NCI-H69 (cell line): ENCODE data around the gene BRSK2.
A peak's percentile ranks its signal among the peaks of the same experiment; 100 is the strongest.

Experiments
- DNase-seq: peaks from one replicate; lab custom pipeline; 2025; lab: John Stamatoyannopoulos, UW

Gene BRSK2

DNA sequence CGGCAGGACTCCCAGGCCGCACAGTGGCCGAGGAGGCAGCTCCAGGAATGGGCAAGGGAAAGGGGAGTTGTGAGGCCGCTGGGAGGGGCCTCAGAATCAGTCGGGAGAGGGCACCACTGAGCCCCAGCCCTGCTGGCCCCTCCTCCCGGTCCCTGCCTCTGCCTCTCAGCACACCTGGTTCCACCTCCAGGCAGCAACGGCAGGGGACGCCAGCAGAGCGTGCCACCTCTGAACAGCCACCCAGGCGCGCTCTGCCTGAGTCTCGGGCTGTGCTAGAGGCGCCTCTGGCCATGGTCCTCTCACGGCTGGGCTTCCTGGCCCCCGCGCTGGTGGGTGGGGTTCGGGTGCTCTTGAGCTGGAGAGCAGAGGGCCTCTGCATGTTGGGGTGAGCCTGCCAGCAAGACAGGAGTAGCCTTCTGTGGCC is 63.9 kb downstream of the BRSK2 start:
- DNase-seq: peak; percentile 67

DNA sequence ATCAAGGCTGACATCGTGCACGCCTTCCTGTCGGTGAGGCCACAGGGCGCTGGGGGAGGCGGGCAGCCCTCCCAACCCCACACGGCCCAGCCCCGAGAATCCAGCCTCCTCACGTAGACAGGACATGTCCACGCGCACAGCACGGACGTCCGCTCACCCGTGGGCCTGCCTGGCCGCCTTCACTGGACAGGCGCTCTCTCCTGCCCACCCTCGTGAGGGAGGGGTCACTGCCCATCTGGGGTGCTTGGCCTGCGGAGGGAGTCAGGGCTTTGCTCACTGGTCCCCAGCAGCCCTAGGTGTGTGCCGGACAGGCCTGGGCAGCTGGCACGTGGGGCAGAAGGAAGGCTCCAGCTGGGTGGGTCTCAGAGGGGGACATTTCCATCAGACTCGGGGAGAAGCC is 64.8 kb downstream of the BRSK2 start:
- no peak for DNase-seq

GRCh38 chr11:1455032-1455762 is 65.5 kb downstream of the BRSK2 start:
- no peak for DNase-seq

GRCh38 chr11:1455763-1456060 is 66.0 kb downstream of the BRSK2 start:
- DNase-seq: no peak

DNA sequence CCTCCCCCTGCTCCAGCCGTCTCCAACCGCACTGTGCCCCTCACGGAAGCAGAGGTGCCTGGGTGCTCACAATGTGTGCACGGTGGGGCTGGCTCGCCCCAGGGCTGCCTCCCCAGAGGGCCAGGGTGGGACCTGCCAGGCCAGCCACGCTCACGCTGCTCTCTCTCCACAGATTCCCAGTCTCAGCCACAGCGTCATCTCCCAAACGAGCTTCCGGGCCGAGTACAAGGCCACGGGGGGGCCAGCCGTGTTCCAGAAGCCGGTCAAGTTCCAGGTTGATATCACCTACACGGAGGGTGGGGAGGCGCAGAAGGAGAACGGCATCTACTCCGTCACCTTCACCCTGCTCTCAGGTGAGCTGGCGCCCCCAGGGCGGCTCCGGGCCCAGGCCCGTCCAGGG is 66.4 kb downstream of the BRSK2 start:
- DNase-seq: no peak

DNA sequence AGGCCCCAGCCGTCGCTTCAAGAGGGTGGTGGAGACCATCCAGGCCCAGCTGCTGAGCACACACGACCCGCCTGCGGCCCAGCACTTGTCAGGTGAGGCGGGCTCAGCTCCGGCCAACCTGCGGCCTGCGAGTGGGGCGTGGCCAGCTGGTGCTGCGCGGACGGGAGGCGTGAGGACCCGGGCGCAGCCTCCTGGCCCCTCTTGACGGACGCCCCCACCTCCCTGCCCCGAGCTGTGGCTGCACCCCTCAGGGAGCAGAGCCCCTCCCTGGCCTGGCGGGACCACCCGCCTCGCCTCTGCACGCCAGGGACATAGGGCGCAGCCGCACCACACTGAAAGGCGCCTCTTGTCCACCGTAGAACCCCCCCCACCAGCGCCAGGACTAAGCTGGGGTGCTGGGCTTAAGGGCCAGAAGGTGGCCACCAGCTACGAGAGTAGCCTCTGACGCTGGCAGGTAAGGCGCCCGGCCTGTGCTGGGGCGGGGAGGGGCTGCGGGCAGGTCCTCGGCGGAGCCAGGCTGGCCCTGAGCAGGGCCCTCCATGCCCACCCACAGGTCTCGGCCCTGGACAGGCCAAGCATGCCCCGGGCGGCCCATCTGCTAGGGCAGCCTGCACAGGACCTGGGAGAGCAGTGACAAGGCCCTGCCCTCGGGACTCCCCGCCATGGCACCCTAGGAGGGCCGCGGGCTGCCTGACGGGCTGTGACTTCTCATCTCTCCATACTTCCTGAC is 67.0 kb downstream of the BRSK2 start:
- no peak for DNase-seq

- DNase-seq: no peak
Measured at GRCh38 chr11:1457326-1457680, 67.6 kb downstream of the BRSK2 start.

DNA sequence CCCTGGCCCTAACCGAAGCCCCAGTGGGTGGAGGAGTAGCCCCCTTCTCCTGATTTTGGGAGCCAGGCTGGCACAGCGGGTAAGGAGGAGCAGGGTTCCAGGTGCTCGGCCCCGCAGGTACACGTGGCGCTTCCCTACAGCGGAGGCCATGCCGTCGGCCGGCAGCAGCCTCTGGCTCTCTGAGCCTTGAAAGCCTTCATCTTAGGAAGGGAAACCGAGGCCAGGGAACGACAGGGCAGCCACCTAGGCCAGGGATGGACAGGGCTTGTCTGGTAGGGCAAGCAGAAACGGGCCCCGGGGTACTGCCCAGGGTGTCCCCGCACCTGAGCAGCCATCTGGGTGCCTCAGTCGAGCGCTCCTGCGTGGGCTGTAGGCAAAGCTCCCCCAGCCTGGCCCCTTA is 68.1 kb downstream of the BRSK2 start:
- DNase-seq: no peak

- peak; percentile 45 for DNase-seq
Measured at GRCh38 chr11:1458340-1459218, 68.8 kb downstream of the BRSK2 start.

- no peak for DNase-seq
Measured at GRCh38 chr11:1459219-1459575, 69.5 kb downstream of the BRSK2 start.

DNA sequence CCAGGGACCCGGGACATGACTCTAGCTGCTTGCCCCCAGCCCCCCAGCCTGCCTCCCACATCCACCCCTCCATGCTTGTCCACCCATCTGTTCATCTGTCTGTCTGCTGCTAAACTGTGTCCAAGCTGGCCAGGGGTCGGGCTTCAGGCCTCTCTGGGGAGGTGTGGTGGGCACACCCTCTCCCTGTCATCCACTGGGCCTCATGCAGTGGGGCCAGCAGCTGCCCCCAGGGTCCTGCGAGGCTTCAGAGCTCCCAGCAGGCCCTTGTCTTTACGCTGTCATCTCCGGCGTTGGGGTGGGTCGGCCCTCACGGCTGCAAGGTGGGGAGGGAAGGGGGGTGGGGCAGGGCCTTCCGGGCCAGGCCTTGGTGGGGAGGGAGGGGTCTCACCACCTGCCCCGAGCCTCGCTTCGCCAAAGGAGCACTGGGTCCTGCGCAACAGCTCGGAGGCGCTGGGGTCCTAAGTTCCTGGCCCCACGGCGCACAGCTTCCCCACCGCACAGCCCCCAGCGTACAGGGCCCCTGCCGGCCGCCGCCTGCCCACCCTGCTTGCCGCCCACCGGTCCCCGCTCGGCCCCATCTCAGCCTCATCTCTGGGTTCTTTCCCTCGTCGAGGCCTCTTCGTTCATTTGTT is 70.1 kb downstream of the BRSK2 start:
- no peak for DNase-seq

DNA sequence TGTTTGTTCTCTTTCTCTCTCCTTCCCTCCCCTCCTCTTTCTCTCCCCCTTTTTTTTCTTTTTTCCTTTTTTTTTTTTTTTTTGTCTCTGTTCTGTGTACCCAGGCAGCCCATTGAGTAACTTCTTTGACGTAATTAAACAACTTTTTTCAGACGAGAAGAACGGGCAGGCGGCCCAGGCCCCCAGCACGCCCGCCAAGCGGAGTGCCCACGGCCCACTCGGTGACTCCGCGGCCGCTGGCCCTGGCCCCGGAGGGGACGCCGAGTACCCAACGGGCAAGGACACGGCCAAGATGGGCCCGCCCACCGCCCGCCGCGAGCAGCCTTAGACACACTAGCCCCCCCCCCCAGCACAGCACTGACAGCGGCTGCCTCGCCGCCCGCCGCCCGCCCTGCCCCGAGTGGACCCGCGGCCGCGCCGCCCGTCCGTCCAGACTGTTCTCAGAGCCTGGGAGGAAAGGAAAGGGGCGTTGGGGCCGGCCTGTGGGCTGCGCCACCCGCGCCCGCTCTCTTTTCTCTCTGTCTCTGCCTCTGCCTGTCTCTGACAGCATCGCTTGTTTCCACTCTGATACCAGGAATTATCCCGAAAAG is 70.8 kb downstream of the BRSK2 start:
- no peak for DNase-seq

DNA sequence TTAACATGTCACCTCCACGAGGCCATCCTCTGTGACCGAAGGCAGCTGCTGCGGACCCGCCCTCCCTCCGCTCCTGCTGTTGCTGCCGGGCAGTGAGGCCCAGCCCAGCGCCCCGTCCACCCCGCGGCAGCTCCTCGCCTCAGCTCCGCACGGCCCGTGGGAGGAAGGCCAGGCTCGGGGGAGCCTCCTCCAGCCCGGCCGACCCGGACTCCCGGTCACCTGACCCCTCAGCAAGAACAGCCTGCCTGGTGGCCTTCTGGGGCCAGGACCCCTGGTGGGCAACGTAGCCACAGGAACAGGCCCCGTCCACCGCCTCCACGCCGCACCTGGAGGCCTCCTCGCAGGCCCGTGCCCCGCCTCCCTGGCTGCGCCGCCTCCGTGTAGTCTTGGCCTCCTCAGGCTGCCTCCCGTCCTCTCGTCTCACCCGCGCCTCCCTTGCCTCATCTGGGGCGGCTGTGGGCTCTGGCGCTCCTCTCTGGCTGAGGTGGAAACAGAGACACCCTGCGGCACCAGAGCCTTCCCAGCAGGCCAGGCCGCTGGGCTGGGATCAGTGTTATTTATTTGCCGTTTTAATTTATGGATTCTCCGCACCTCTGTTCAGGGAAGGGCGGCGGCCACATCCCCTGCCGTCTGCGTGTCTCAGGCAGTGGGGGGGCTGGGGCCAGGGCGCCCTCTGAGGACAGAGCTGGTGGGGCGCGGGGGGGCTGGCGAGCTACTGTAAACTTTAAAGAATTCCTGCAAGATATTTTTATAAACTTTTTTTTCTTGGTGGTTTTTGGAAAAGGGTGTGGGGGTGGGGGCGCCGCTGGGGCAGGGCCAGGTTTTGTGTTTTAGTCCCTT is 71.5 kb downstream of the BRSK2 start:
- no peak for DNase-seq

- no peak for DNase-seq
Measured at GRCh38 chr11:1461826-1462697, 72.3 kb downstream of the BRSK2 start.

DNA sequence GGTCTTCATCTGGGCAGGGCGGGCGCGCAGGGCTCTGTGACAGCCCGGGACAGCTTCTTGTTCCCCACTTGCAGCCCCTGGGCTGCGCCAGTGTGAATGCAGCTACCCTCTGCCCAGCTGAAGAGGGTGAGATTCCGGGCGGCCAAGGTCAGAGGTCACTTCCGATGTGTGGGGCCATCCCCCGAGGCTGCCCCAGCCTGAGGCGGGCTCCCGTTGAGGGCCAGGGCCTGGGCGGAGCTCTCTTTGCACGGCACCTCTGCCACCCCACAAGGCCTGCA is 72.9 kb downstream of the BRSK2 start:
- no peak for DNase-seq

GRCh38 chr11:1463056-1463455 is 73.3 kb downstream of the BRSK2 start:
- no peak for DNase-seq

DNA sequence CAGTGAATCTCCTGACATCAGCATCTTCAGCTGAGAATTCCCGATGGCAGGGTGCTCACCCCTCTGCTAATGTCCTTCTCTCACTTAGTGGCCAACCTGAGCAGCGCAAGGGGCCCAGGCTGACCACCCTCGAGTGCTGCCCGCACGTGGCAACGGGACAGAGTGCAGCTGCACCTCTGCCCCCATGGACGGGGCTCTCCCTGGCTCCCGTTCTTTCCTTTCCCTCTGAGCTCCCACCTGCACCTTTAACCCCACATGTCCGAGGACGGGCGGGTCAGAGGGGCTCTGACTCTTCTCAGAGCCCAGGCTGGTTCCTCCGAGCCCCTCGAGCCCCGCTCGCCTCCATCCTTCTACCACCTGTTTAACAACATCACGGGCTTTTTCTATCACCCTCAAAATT is 77.0 kb downstream of the BRSK2 start:
- no peak for DNase-seq

DNA sequence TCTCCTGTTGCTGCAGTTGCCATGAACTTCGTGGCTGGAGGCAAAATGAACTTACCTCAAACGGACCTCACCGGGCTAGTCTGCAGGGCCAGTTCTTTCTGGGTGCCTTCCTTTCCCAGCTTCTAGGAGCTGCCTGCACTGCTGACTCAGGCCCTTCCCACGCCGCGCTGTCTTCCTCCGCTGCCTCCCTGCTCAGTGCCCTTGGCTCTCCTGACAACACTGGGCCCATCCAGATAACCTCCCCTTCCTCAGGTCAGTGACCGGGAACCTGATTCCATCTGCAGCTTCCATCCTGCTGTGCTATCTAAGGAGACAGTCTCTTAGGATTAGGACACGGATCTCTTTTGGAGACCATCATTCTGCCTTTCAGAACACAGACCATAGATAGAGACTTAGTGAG is 77.5 kb downstream of the BRSK2 start:
- no peak for DNase-seq

- no peak for DNase-seq
Measured at GRCh38 chr11:1468002-1468401, 78.3 kb downstream of the BRSK2 start.

GRCh38 chr11:1468473-1469066 is 78.8 kb downstream of the BRSK2 start:
- DNase-seq: no peak
